Left renal pelvis (tissue), 4 donors: Measurements from ENCODE around the gene SPATS2L. TPM values are rescaled to one million over a fixed set of nuclear protein-coding genes. Genes with fewer than 3 reads are reported as not detected.

Experiments
- DNase-seq, 4 donors: peaks; one replicate each; pipeline ENCODE4 v3.0.0-alpha.2; 2013; ENCODE audit warnings: low read depth in 4 of 4, low spot score in 3 of 4
- polyA plus RNA-seq, 4 donors: library from polyadenylated mRNA; unstranded; fragments of 120-200 nt; gene quantifications; one replicate each; pipeline ENCODE4 v1.2.1, GENCODE V29; 2013; ENCODE audit not compliant: insufficient read length in 4 of 4

SPATS2L gene
- polyA plus RNA-seq, 4 donors: 126 to 187 (median 150) TPM

GRCh38 chr2:200399636-200400035, 93.1 kb downstream of the SPATS2L start:
- DNase-seq: no peak

GRCh38 chr2:200403814-200404213, 97.3 kb downstream of the SPATS2L start:
- no peak for DNase-seq

GRCh38 chr2:200404615-200405014, 98.1 kb downstream of the SPATS2L start:
- DNase-seq: no peak

- DNase-seq: no peak
Observed at GRCh38 chr2:200405599-200406298, 99.3 kb downstream of the SPATS2L start.

GRCh38 chr2:200406379-200406778, 99.9 kb downstream of the SPATS2L start:
- DNase-seq: no peak

GRCh38 chr2:200408428-200409316, 102.2 kb downstream of the SPATS2L start:
- no peak for DNase-seq

- DNase-seq: no peak
Observed at GRCh38 chr2:200411831-200412230, 105.3 kb downstream of the SPATS2L start.

GRCh38 chr2:200414367-200414766, 107.9 kb downstream of the SPATS2L start:
- no peak for DNase-seq

- no peak for DNase-seq
Observed at GRCh38 chr2:200415455-200415854, 109.0 kb downstream of the SPATS2L start.

- DNase-seq: no peak
Observed at GRCh38 chr2:200416878-200417277, 110.4 kb downstream of the SPATS2L start.

GRCh38 chr2:200417366-200417765, 110.9 kb downstream of the SPATS2L start:
- no peak for DNase-seq

GRCh38 chr2:200418399-200418798, 111.9 kb downstream of the SPATS2L start:
- DNase-seq: no peak

- DNase-seq: no peak
Observed at GRCh38 chr2:200419325-200419724, 112.8 kb downstream of the SPATS2L start.

GRCh38 chr2:200421270-200421669, 114.8 kb downstream of the SPATS2L start:
- DNase-seq: no peak

GRCh38 chr2:200422071-200422470, 115.6 kb downstream of the SPATS2L start:
- no peak for DNase-seq

- no peak for DNase-seq
Observed at GRCh38 chr2:200422532-200423261, 116.2 kb downstream of the SPATS2L start.

- no peak for DNase-seq
Observed at GRCh38 chr2:200423541-200423940, 117.0 kb downstream of the SPATS2L start.

GRCh38 chr2:200425026-200425821, 118.7 kb downstream of the SPATS2L start:
- DNase-seq: no peak

GRCh38 chr2:200426754-200427153, 120.3 kb downstream of the SPATS2L start:
- DNase-seq: no peak

- no peak for DNase-seq
Observed at GRCh38 chr2:200428961-200429665, 122.6 kb downstream of the SPATS2L start.
